Measurements from ENCODE around the gene FER. TPM values are rescaled to one million over a fixed set of nuclear protein-coding genes. Genes with fewer than 3 reads are reported as not detected.

The FER gene
- total RNA-seq, 1 experiment from 2014 or later = 18.0 TPM

DNA sequence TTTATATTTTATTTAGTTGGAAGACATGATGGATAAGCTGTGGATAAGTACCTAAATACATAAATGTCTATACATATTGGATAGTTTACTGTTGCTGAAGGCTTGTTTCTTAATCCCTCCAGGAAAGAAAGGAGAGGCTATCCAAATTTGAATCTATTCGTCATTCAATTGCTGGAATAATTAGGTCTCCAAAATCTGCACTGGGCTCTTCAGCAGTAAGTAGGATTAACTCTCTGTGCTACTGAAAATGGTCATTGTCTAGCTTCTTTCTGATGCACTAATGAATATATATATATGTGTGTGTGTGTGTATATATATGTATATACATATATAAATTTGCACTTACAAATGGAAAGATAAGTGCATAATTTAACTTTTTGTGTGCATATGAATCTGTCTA lies 198.3 kb downstream of the FER start:
- Histone ChIP-seq H3K14ac (ENCODE audit: insufficient read depth, low read length) (no peak overlapping the region), H4K8ac (replicated peaks; ENCODE audit: insufficient read length, low read depth, low read length) (no peak overlapping the region), H3K79me2 (ENCODE audit: insufficient read depth, low read length) (no peaks in the 10 kb centered on the region), H2BK120ac (ENCODE audit: low read depth, low read length, poor library complexity, severe bottlenecking) (no peak overlapping the region), H3K9me3 (ENCODE audit: control insufficient read depth, low read depth, low read length) (no peaks in the 10 kb centered on the region), H2AFZ (ENCODE audit: low read length) (no peak overlapping the region), H3K9ac (ENCODE audit: extremely low read depth, insufficient read length, low read length) (no peak overlapping the region), H4K91ac (ENCODE audit: insufficient read length, low read depth, low read length) (no peak overlapping the region), H2BK5ac (ENCODE audit: insufficient read length, low read length) (no peak overlapping the region), H3K27ac (ENCODE audit: insufficient read length, low read depth, low read length) (no peak overlapping the region), H3K27me3 (ENCODE audit: insufficient read depth, low read length) (no peaks in the 10 kb centered on the region), H3K56ac (ENCODE audit: insufficient read length, low read depth, low read length) (no peak overlapping the region), H4K5ac (ENCODE audit: insufficient read length, low read depth, low read length) (no peak overlapping the region), H3K79me1 (ENCODE audit: insufficient read depth, low read depth, low read length, poor library complexity, severe bottlenecking) (no peaks in the 10 kb centered on the region), H2BK15ac (ENCODE audit: low read depth, low read length) (no peak overlapping the region), H2AK5ac (ENCODE audit: insufficient read length, low read length) (no peak overlapping the region), H3K4me2 (ENCODE audit: insufficient read depth, insufficient read length, low read length) (no peak overlapping the region), H3K23me2 (ENCODE audit: insufficient read length, low read depth, low read length, poor library complexity, severe bottlenecking) (no peaks in the 10 kb centered on the region), H3K18ac (ENCODE audit: insufficient read length, low read depth, low read length) (no peak overlapping the region), H3K4ac (ENCODE audit: low read depth, low read length) (no peak overlapping the region), H3K23ac (ENCODE audit: insufficient read length, low read depth, low read length) (no peak overlapping the region), H2BK12ac (ENCODE audit: insufficient read length, low read depth, low read length) (no peak overlapping the region), H4K20me1 (ENCODE audit: control insufficient read depth, insufficient read depth, insufficient read length) (no peaks in the 10 kb centered on the region), H3K4me1 (ENCODE audit: insufficient read depth, low read length) (no peaks in the 10 kb centered on the region), H2BK20ac (ENCODE audit: low read depth, low read length, poor library complexity, severe bottlenecking) (no peak overlapping the region), H3T11ph (ENCODE audit: low read length) (no peak overlapping the region)
- TF ChIP-seq, protein P1, sequence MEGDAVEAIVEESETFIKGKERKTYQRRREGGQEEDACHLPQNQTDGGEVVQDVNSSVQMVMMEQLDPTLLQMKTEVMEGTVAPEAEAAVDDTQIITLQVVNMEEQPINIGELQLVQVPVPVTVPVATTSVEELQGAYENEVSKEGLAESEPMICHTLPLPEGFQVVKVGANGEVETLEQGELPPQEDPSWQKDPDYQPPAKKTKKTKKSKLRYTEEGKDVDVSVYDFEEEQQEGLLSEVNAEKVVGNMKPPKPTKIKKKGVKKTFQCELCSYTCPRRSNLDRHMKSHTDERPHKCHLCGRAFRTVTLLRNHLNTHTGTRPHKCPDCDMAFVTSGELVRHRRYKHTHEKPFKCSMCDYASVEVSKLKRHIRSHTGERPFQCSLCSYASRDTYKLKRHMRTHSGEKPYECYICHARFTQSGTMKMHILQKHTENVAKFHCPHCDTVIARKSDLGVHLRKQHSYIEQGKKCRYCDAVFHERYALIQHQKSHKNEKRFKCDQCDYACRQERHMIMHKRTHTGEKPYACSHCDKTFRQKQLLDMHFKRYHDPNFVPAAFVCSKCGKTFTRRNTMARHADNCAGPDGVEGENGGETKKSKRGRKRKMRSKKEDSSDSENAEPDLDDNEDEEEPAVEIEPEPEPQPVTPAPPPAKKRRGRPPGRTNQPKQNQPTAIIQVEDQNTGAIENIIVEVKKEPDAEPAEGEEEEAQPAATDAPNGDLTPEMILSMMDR (conservative IDR thresholded peaks at IDR 0.05) = no peak
- no peaks in the 10 kb centered on the region for H3K36me3 Mint-ChIP-seq (ENCODE audit: insufficient read depth in 1 of 3, low read depth in 3 of 3)
- H3K4me1 Mint-ChIP-seq = peaks cover 30 to 33% of the 10 kb centered on the region in 2 experiments
- H3K4me3 Mint-ChIP-seq = no peak overlapping the region
- H3K27ac Mint-ChIP-seq = no peak overlapping the region
- no peaks in the 10 kb centered on the region for H3K9me3 Mint-ChIP-seq
- no peaks in the 10 kb centered on the region for H3K27me3 Mint-ChIP-seq (ENCODE audit: low read depth)
- no CpG with 5 or more reads among the region's 1 CpG for WGBS (ENCODE audit: extremely low coverage, insufficient read length, low lambda C conversion rate)
- DNase-seq = no peak
